ENCODE measurements around the gene SMAD3.
"Not testable (repeated sequence)": the region's sequence is repeated elsewhere in the genome, so short reads cannot be mapped to it uniquely, and the experiment has no call there.

The SMAD3 gene

DNA sequence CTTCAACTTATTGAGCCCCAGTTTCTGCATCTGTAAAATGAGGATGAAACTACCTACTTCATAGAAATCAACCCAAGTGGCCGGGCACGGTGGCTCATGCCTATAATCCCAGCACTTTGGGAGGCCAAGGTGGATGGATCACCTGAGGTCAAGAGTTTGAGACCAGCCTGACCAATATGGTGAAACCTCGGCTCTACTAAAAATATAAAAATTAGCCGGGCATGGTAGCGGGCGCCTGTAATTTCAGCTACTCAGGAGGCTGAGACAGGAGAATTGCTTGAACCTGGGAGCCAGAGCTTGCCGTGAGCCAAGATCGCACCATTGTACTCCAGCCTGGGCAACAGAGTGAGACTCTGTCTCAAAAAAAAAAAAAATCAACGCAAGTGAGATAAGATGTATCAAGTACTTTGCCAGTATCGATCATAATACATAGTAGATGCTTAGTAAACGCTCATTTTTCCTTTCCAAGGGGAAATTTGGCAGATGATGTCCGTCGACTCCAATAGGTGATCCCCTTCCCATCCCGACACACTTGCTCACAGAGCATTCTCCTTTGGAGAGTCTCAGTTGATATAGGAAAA is 10.2 kb downstream of the SMAD3 start:
- H3K9ac ChIP-seq (ENCODE audit: low read depth, low read length); H3K9me3 ChIP-seq (ENCODE audit: control insufficient read depth, insufficient read depth, low read length); H3K36me3 ChIP-seq (ENCODE audit: insufficient read depth, low read length): not testable (repeated sequence)
- H3K4me1 ChIP-seq (ENCODE audit: insufficient read depth, low read length): peaks cover 45% of the 10 kb centered on the region

GRCh38 chr15:67076147-67076843 is 10.9 kb downstream of the SMAD3 start:
- Histone ChIP-seq H3K36me3 (ENCODE audit: insufficient read depth, low read length) (no peaks in the 10 kb centered on the region), H3K4me1 (ENCODE audit: insufficient read depth, low read length) (peaks cover 44% of the 10 kb centered on the region), H3K9ac (ENCODE audit: low read depth, low read length) (no peak overlapping the region), H3K9me3 (ENCODE audit: control insufficient read depth, insufficient read depth, low read length) (no peaks in the 10 kb centered on the region)

DNA sequence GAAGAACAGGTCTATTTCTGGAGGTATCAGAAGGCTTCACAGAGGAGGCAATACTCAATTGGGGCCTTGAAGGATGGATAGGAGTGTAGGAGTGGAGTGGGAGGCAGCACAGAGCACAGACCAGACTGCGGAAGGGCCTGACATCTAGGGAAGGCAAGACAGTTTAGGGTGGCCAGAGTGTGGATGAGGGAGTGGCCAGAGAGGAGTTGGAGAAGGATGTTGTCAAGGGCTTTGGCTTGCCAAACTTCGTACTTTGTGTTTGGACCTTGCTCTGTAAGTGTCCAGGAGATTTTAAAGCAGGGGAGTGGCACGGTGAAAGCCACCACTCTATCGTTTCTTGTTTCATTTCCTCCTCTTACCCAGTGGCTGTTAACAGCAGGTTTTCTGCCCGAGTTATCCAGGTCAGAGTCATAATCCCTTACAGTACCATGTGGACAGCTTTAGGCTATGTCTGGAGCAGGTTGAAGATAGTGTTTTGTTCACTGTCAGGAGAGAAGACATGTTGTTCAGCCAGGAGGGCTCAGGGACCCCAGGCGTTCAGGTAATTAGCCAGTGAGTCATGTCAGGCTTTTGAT is 12.3 kb downstream of the SMAD3 start:
- Histone ChIP-seq H3K9ac (ENCODE audit: low read depth, low read length) (no peak overlapping the region), H3K9me3 (ENCODE audit: control insufficient read depth, insufficient read depth, low read length) (no peaks in the 10 kb centered on the region; the same call in 1 of the 2 replicates), H3K36me3 (ENCODE audit: insufficient read depth, low read length) (no peaks in the 10 kb centered on the region), H3K4me1 (ENCODE audit: insufficient read depth, low read length) (peaks cover 40% of the 10 kb centered on the region)

GRCh38 chr15:67079361-67079760 is 14.0 kb downstream of the SMAD3 start:
- H3K9ac ChIP-seq (ENCODE audit: low read depth, low read length): no peak overlapping the region

GRCh38 chr15:67080118-67080899 is 14.9 kb downstream of the SMAD3 start:
- H3K9me3 ChIP-seq (ENCODE audit: control insufficient read depth, insufficient read depth, low read length): no peaks in the 10 kb centered on the region; the same call in 1 of the 2 replicates
- H3K36me3 ChIP-seq (ENCODE audit: insufficient read depth, low read length): no peaks in the 10 kb centered on the region
- H3K4me1 ChIP-seq (ENCODE audit: insufficient read depth, low read length): peaks cover 33% of the 10 kb centered on the region
- H3K9ac ChIP-seq (ENCODE audit: low read depth, low read length): no peak overlapping the region

More at GRCh38 chr15:67079361-67079760, 14.0 kb downstream of the SMAD3 start:
- no peaks in the 10 kb centered on the region; the same call in 1 of the 2 replicates for H3K9me3 ChIP-seq (ENCODE audit: control insufficient read depth, insufficient read depth, low read length)
- H3K4me1 ChIP-seq (ENCODE audit: insufficient read depth, low read length): peaks cover 34% of the 10 kb centered on the region
- H3K36me3 ChIP-seq (ENCODE audit: insufficient read depth, low read length): no peaks in the 10 kb centered on the region

- H3K9me3 ChIP-seq (ENCODE audit: control insufficient read depth, insufficient read depth, low read length): no peaks in the 10 kb centered on the region; the same call in 1 of the 2 replicates
- H3K4me1 ChIP-seq (ENCODE audit: insufficient read depth, low read length): peaks cover 34% of the 10 kb centered on the region
- no peak overlapping the region for H3K9ac ChIP-seq (ENCODE audit: low read depth, low read length)
- H3K36me3 ChIP-seq (ENCODE audit: insufficient read depth, low read length): no peaks in the 10 kb centered on the region
Observed at GRCh38 chr15:67080900-67081431, 15.6 kb downstream of the SMAD3 start.

- H3K4me1 ChIP-seq (ENCODE audit: insufficient read depth, low read length): peaks cover 33% of the 10 kb centered on the region
- H3K9ac ChIP-seq (ENCODE audit: low read depth, low read length): no peak overlapping the region
- no peaks in the 10 kb centered on the region; the same call in 1 of the 2 replicates for H3K9me3 ChIP-seq (ENCODE audit: control insufficient read depth, insufficient read depth, low read length)
- H3K36me3 ChIP-seq (ENCODE audit: insufficient read depth, low read length): no peaks in the 10 kb centered on the region
Observed at GRCh38 chr15:67082007-67082536, 16.7 kb downstream of the SMAD3 start.

- Histone ChIP-seq H3K9ac (ENCODE audit: low read depth, low read length) (no peak overlapping the region), H3K36me3 (ENCODE audit: insufficient read depth, low read length) (no peaks in the 10 kb centered on the region), H3K4me1 (ENCODE audit: insufficient read depth, low read length) (peaks cover 29% of the 10 kb centered on the region), H3K9me3 (ENCODE audit: control insufficient read depth, insufficient read depth, low read length) (no peaks in the 10 kb centered on the region; the same call in 1 of the 2 replicates)
Observed at GRCh38 chr15:67083135-67083762, 17.8 kb downstream of the SMAD3 start.

DNA sequence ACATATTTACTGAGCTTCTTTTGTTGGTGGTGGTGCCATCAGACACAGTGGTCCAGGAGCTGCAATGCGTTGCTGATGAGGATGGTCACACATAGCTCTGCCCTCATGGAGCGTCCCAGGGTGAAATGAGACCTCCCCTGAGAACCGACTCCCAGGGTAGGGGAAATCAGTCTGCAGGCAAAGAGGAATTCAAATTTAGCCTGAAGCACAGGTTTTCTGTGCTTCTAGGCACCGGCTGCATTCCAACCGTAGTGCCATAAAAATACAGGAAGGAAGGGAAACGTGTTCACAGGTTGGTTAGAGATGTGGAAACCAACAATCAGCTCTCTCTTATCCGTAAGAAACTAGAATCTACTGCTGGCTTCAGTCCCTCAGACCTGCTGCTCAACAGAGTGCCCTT is 19.2 kb downstream of the SMAD3 start:
- Histone ChIP-seq H3K36me3 (ENCODE audit: insufficient read depth, low read length) (no peaks in the 10 kb centered on the region), H3K9me3 (ENCODE audit: control insufficient read depth, insufficient read depth, low read length) (no peaks in the 10 kb centered on the region; the same call in 1 of the 2 replicates), H3K4me1 (ENCODE audit: insufficient read depth, low read length) (peaks cover 30% of the 10 kb centered on the region), H3K9ac (ENCODE audit: low read depth, low read length) (no peak overlapping the region)

GRCh38 chr15:67085237-67085817 is 19.9 kb downstream of the SMAD3 start:
- H3K9me3 ChIP-seq (ENCODE audit: control insufficient read depth, insufficient read depth, low read length): no peaks in the 10 kb centered on the region; the same call in 1 of the 2 replicates
- peaks cover 37% of the 10 kb centered on the region for H3K4me1 ChIP-seq (ENCODE audit: insufficient read depth, low read length)
- H3K36me3 ChIP-seq (ENCODE audit: insufficient read depth, low read length): no peaks in the 10 kb centered on the region
- H3K9ac ChIP-seq (ENCODE audit: low read depth, low read length): no peak overlapping the region

- H3K9ac ChIP-seq (ENCODE audit: low read depth, low read length): no peak overlapping the region
- peaks cover 43% of the 10 kb centered on the region for H3K4me1 ChIP-seq (ENCODE audit: insufficient read depth, low read length)
- H3K36me3 ChIP-seq (ENCODE audit: insufficient read depth, low read length): no peaks in the 10 kb centered on the region
- H3K9me3 ChIP-seq (ENCODE audit: control insufficient read depth, insufficient read depth, low read length): no peaks in the 10 kb centered on the region; the same call in 1 of the 2 replicates
Observed at GRCh38 chr15:67085818-67086636, 20.6 kb downstream of the SMAD3 start.

DNA sequence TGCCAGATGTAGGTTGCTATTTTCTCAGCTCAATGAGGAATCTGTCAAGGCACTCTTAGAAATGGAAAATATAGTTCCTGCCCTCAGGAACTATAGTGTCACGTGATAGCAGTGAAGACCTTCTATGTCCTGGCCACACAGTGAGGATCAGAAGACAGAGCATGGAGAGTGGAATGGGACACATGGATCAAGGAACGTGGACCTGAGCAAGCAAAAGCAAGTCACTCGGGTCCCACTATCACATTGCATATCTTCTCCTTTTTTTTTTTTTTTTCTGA is 21.2 kb downstream of the SMAD3 start:
- Histone ChIP-seq H3K9ac (ENCODE audit: low read depth, low read length) (no peak overlapping the region), H3K4me1 (ENCODE audit: insufficient read depth, low read length) (peaks cover 43% of the 10 kb centered on the region)

More for the DNA sequence above, 21.2 kb downstream of the SMAD3 start:
- no peaks in the 10 kb centered on the region for H3K36me3 ChIP-seq (ENCODE audit: insufficient read depth, low read length)
- no peaks in the 10 kb centered on the region; the same call in 1 of the 2 replicates for H3K9me3 ChIP-seq (ENCODE audit: control insufficient read depth, insufficient read depth, low read length)
